Measurements from ENCODE around the gene CLDN7. TPM values are rescaled to one million over a fixed set of nuclear protein-coding genes. Genes with fewer than 3 reads are reported as not detected.

Gene CLDN7
- total and polyA plus RNA-seq, 2 donors from 2014 or later, result 119 to 233 TPM

GRCh38 chr17:7309628-7310027, 47.4 kb upstream of the CLDN7 start:
- Histone ChIP-seq H3K9me3 (ENCODE audit: control insufficient read depth in 2 of 3, insufficient read depth in 1 of 3, low read length in 3 of 3) (no peaks in the 10 kb centered on the region), H3K36me3 (ENCODE audit: control insufficient read depth in 2 of 3, insufficient read depth in 3 of 3, low read length in 3 of 3) (peaks cover 14 to 40% (median 39%) of the 10 kb centered on the region in 3 donors), H3K9ac (ENCODE audit: low read length in 3 of 3) (no peak overlapping the region), H3K27ac (ENCODE audit: low read depth in 2 of 2, low read length in 2 of 2) (no peak overlapping the region), H3K4me1 (ENCODE audit: control insufficient read depth in 2 of 3, insufficient read depth in 2 of 3, low read depth in 1 of 3, low read length in 3 of 3) (peaks cover 0 to 29% (median 12%) of the 10 kb centered on the region in 3 donors), H3K4me3 (ENCODE audit: low read length in 3 of 3) (peak overlapping the region in 1 of 3 donors; percentile 91), H3K27me3 (ENCODE audit: control insufficient read depth, insufficient read depth, low read length) (no peaks in the 10 kb centered on the region)
- no peak for FAIRE-seq
- no peak for TF ChIP-seq CTCF (IDR thresholded peaks at IDR 0.05; ENCODE audit: borderline replicate concordance, extremely low read depth, insufficient read depth)
- no peak for DNase-seq
- intact Hi-C loops (cut with DNase I), result no loop called here

- H3K27me3 ChIP-seq (ENCODE audit: control insufficient read depth, insufficient read depth, low read length), result no peaks in the 10 kb centered on the region
- H3K9me3 ChIP-seq (ENCODE audit: control insufficient read depth in 2 of 3, insufficient read depth in 1 of 3, low read length in 3 of 3), result no peaks in the 10 kb centered on the region
- no peak for TF ChIP-seq CTCF (IDR thresholded peaks at IDR 0.05; ENCODE audit: borderline replicate concordance, extremely low read depth, insufficient read depth)
- intact Hi-C loops (cut with DNase I), result no loop called here
- H3K9ac ChIP-seq (ENCODE audit: low read length in 3 of 3), result peak overlapping the region; percentile 57 to 94 (median 92)
- FAIRE-seq, result no peak
- H3K4me1 ChIP-seq (ENCODE audit: control insufficient read depth in 2 of 3, insufficient read depth in 2 of 3, low read depth in 1 of 3, low read length in 3 of 3), result peaks cover 0 to 21% (median 5%) of the 10 kb centered on the region in 3 donors
- H3K4me3 ChIP-seq (ENCODE audit: low read length in 3 of 3), result peak overlapping the region; percentile 80 to 95 (median 91)
- H3K27ac ChIP-seq (ENCODE audit: low read depth in 2 of 2, low read length in 2 of 2), result peak overlapping the region; percentile 96 to 98
- peak; percentile 75 to 88 (median 83) for DNase-seq
- peaks cover 13 to 39% (median 36%) of the 10 kb centered on the region in 3 donors for H3K36me3 ChIP-seq (ENCODE audit: control insufficient read depth in 2 of 3, insufficient read depth in 3 of 3, low read length in 3 of 3)
These were observed 46.6 kb upstream of the CLDN7 start for GRCh38 chr17:7308625-7309433.

GRCh38 chr17:7307686-7308624, 45.7 kb upstream of the CLDN7 start:
- peak in 3 of 5 donors; percentile 48 to 92 (median 79) for DNase-seq
- H3K27me3 ChIP-seq (ENCODE audit: control insufficient read depth, insufficient read depth, low read length), result no peaks in the 10 kb centered on the region
- peaks cover 0 to 13% (median 0%) of the 10 kb centered on the region in 3 donors for H3K4me1 ChIP-seq (ENCODE audit: control insufficient read depth in 2 of 3, insufficient read depth in 2 of 3, low read depth in 1 of 3, low read length in 3 of 3)
- peaks cover 7 to 30% (median 27%) of the 10 kb centered on the region in 3 donors for H3K36me3 ChIP-seq (ENCODE audit: control insufficient read depth in 2 of 3, insufficient read depth in 3 of 3, low read length in 3 of 3)
- peak overlapping the region; percentile 96 to 98 for H3K27ac ChIP-seq (ENCODE audit: low read depth in 2 of 2, low read length in 2 of 2)
- H3K9me3 ChIP-seq (ENCODE audit: control insufficient read depth in 2 of 3, insufficient read depth in 1 of 3, low read length in 3 of 3), result no peaks in the 10 kb centered on the region
- intact Hi-C loops (cut with DNase I), result no loop called here
- TF ChIP-seq CTCF (IDR thresholded peaks at IDR 0.05; ENCODE audit: borderline replicate concordance, extremely low read depth, insufficient read depth), result no peak
- H3K4me3 ChIP-seq (ENCODE audit: low read length in 3 of 3), result peak overlapping the region; percentile 80 to 95 (median 91)
- no peak for FAIRE-seq
- H3K9ac ChIP-seq (ENCODE audit: low read length in 3 of 3), result peak overlapping the region; percentile 57 to 94 (median 92)

Measured in kidney (tissue), 14 donors.